Skeletal muscle tissue (tissue), 4 donors: ENCODE results near the gene SCN8A. TPM values are rescaled to one million over a fixed set of nuclear protein-coding genes. Genes with fewer than 3 reads are reported as not detected.
A peak's percentile ranks its signal among the peaks of the same experiment; 100 is the strongest.
"Not testable (repeated sequence)": the region's sequence is repeated elsewhere in the genome, so short reads cannot be mapped to it uniquely, and the experiment has no call there.

Experiments
- H3K27ac ChIP-seq: one replicate; pipeline ENCODE4 v1.7.0; 2013; ENCODE audit warnings: mild to moderate bottlenecking, low read depth, low read length, inconsistent platforms
- H3K27me3 ChIP-seq, 3 donors: one replicate each; pipeline ENCODE4 v1.7.0; 2013; ENCODE audit warnings: low read length in 3 of 3; ENCODE audit not compliant: control insufficient read depth in 3 of 3, insufficient read depth in 3 of 3
- H3K36me3 ChIP-seq, 3 donors: one replicate each; pipeline ENCODE4 v1.7.0; 2013; ENCODE audit warnings: low read length in 3 of 3; ENCODE audit not compliant: control insufficient read depth in 3 of 3, insufficient read depth in 3 of 3
- H3K4me1 ChIP-seq, 3 donors: one replicate each; pipeline ENCODE4 v1.7.0; 2013; ENCODE audit warnings: low read length in 3 of 3, mild to moderate bottlenecking in 3 of 3; ENCODE audit not compliant: control insufficient read depth in 3 of 3, insufficient read depth in 3 of 3
- H3K4me3 ChIP-seq, 3 donors: one replicate each; pipeline ENCODE4 v1.7.0; 2013; ENCODE audit warnings: low read length in 3 of 3
- H3K9ac ChIP-seq, 3 donors: one replicate each; pipeline ENCODE4 v1.7.0; 2013; ENCODE audit warnings: low read length in 3 of 3, mild to moderate bottlenecking in 3 of 3, moderate library complexity in 2 of 3, low read depth in 1 of 3
- H3K9me3 ChIP-seq, 3 donors: one replicate each; pipeline ENCODE4 v1.7.0; 2013; ENCODE audit warnings: low read length in 3 of 3; ENCODE audit not compliant: control insufficient read depth in 3 of 3
- total RNA-seq: library from RNA; depleted of rRNA; stranded (reverse); fragments of >200 nt; gene quantifications from one replicate; pipeline ENCODE4 v1.2.3, GENCODE V29; 2014
- donor health status: Osteomylitis.

Gene SCN8A
- total RNA-seq, 1 donor from 2014 or later, result 0.52 TPM

GRCh38 chr12:51793201-51793600 is 202.2 kb downstream of the SCN8A start:
- H3K9me3 ChIP-seq, result no peaks in the 10 kb centered on the region
- no peak overlapping the region for H3K4me3 ChIP-seq
- no peaks in the 10 kb centered on the region for H3K4me1 ChIP-seq
- no peaks in the 10 kb centered on the region for H3K27me3 ChIP-seq
- no peaks in the 10 kb centered on the region for H3K36me3 ChIP-seq
- H3K27ac ChIP-seq, result no peak overlapping the region
- H3K9ac ChIP-seq, result no peak overlapping the region

DNA sequence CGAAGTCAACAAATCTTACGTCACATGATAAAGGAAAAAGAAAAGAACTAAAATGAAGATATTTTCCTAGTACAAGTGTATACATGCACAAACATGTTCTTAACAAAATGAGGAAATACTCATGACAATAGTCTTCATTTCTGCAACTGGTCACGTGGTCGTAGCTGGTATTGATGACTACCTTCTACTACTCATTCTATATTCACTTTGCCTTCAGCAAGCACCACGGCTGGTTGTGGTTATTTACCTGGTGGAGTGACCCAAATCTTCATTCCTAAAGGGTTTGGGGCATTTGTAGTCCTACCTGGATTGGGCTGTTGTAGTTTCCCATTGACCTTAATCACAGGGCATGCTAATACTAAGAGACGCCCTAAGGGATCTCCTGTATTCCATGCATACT is 206.3 kb downstream of the SCN8A start:
- H3K9me3 ChIP-seq, result no peaks in the 10 kb centered on the region
- H3K4me3 ChIP-seq, result no peak overlapping the region
- H3K4me1 ChIP-seq, result no peaks in the 10 kb centered on the region
- H3K27ac ChIP-seq, result no peak overlapping the region
- no peaks in the 10 kb centered on the region for H3K36me3 ChIP-seq
- H3K9ac ChIP-seq, result no peak overlapping the region
- no peaks in the 10 kb centered on the region for H3K27me3 ChIP-seq

DNA sequence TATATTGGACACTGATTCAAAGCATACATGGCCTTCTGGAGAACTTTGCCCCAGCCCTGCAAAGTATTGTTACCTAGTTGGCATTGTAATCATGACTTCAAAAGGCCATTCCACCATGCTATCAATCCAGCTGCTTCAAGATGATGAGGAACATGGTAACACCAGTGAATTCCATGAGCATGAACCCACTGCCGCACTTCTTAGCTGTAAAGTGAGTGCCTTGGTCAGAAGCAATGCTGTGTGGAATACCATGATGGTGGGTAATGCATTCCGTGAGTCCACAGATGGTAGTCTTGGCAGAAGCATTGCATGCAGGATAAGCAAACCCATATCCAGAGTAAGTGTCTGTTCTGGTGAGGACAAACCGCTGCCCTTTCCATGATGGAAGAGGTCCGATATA is 207.0 kb downstream of the SCN8A start:
- not testable (repeated sequence) for H3K4me1 ChIP-seq, H3K9me3 ChIP-seq, H3K27me3 ChIP-seq, H3K27ac ChIP-seq, H3K9ac ChIP-seq, H3K36me3 ChIP-seq, H3K4me3 ChIP-seq

GRCh38 chr12:51798501-51798900 is 207.5 kb downstream of the SCN8A start:
- Histone ChIP-seq H3K36me3 (no peaks in the 10 kb centered on the region), H3K4me3 (no peak overlapping the region), H3K9ac (no peak overlapping the region), H3K4me1 (no peaks in the 10 kb centered on the region), H3K27ac (no peak overlapping the region), H3K27me3 (no peaks in the 10 kb centered on the region), H3K9me3 (no peaks in the 10 kb centered on the region)

DNA sequence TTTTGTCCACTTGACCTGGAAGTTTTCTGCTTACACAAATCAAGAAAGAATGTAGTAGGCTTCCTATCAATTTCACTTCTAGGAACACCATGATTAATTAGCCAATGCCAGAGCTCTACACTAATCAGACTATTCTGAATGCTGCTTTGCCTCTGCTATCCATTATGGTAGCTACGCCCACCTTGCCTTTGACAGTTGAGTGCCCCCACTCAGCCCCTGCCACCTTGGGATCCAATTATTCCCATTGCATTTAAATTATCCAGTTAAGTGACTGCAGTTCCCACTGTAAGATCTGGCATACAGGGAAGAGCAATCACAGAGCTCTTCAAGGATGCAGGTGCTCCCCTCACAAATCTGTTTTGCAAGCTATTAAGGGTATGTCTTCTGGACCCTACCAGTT is 210.0 kb downstream of the SCN8A start:
- Histone ChIP-seq H3K36me3 (no peaks in the 10 kb centered on the region), H3K4me3 (no peak overlapping the region), H3K9ac (no peak overlapping the region), H3K27me3 (no peaks in the 10 kb centered on the region), H3K27ac (no peak overlapping the region), H3K9me3 (no peaks in the 10 kb centered on the region), H3K4me1 (no peaks in the 10 kb centered on the region)

GRCh38 chr12:51806896-51807295 is 215.9 kb downstream of the SCN8A start:
- no peak overlapping the region for H3K9ac ChIP-seq
- no peak overlapping the region for H3K27ac ChIP-seq
- H3K4me1 ChIP-seq, result no peaks in the 10 kb centered on the region
- H3K36me3 ChIP-seq, result no peaks in the 10 kb centered on the region
- H3K9me3 ChIP-seq, result no peaks in the 10 kb centered on the region
- no peak overlapping the region for H3K4me3 ChIP-seq
- H3K27me3 ChIP-seq, result peaks cover 0 to 5% (median 3%) of the 10 kb centered on the region in 3 donors

DNA sequence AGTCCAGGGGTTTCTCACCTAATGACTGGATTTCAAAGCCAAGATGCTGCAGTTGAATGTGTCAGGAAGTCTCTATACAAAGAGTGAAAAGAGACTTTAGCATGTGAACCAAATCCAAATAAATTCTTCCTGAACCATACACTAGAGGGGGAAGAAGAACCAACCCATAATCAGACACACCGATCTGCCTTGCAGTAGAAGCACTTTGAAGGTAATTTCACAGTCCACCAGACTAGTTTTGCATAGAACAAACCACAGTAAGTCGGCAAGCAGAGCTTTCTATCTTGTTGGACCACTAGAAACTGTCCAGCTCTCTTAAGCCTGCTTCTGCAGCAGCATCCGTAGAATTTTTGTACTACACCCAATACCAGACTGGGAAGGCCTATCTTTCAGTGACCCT is 218.2 kb downstream of the SCN8A start:
- H3K9ac ChIP-seq, result no peak overlapping the region
- H3K9me3 ChIP-seq, result no peaks in the 10 kb centered on the region
- H3K36me3 ChIP-seq, result no peaks in the 10 kb centered on the region
- no peaks in the 10 kb centered on the region for H3K4me1 ChIP-seq
- no peak overlapping the region for H3K4me3 ChIP-seq
- no peak overlapping the region for H3K27ac ChIP-seq
- H3K27me3 ChIP-seq, result peaks cover 0 to 8% (median 5%) of the 10 kb centered on the region in 3 donors

DNA sequence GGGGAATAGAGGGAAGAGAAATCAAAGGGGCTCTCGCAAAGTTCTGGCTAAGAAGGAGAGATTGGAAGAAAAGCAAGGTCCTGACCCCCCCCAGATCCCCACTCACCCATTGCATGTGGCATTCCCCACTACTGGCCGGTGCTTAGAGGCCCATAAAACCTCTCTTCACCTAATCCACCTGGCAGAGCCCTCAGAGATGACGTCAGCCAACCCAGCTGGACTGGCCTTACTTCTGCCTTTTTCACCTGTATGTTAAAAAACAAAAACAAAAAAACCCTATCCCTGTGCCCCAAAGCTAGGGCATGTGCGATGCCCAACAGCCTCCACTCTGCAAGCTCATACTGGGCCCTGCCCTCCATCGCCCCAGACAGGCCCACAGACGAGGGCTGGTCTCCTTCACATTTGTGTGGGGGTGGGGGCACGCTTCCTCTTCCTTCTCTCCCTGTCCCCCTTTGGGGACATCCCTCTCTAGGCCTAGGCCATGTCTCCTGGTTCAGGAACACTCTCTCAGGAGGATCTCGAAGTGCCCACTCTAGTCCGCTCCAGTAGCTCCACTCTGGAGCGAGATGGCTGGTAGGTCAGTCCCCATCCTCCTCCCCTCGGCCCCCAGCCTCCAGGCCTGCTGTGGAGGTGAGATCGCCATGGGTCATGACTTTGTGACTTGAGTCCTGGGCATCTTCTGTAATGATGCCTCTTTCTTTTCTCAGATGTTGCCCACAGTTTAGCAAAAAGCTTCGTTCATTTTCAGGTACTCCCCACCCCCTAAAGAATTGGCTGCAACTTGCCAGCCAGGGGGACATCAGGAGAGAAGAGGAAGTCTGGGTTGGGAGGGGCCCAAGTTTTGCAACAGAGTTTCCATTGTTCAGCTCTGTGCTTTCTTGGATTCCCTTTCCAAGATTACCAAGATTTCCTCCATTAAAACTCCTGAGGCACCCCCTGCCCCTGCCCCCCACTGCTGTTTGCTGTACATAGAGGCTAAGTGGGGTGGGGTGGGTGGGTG is 220.5 kb downstream of the SCN8A start:
- H3K27ac ChIP-seq, result no peak overlapping the region
- H3K4me1 ChIP-seq, result peaks cover 0 to 7% (median 4%) of the 10 kb centered on the region in 3 donors
- no peak overlapping the region for H3K4me3 ChIP-seq
- H3K9ac ChIP-seq, result no peak overlapping the region
- H3K36me3 ChIP-seq, result no peaks in the 10 kb centered on the region
- peaks cover 9 to 17% (median 16%) of the 10 kb centered on the region in 3 donors for H3K27me3 ChIP-seq
- no peaks in the 10 kb centered on the region for H3K9me3 ChIP-seq

- no peak overlapping the region for H3K9ac ChIP-seq
- no peak overlapping the region for H3K4me3 ChIP-seq
- H3K27me3 ChIP-seq, result peaks cover 15 to 29% (median 21%) of the 10 kb centered on the region in 3 donors
- peaks cover 0 to 7% (median 4%) of the 10 kb centered on the region in 3 donors for H3K4me1 ChIP-seq
- H3K27ac ChIP-seq, result no peak overlapping the region
- no peaks in the 10 kb centered on the region for H3K36me3 ChIP-seq
- H3K9me3 ChIP-seq, result no peaks in the 10 kb centered on the region
These were observed 221.8 kb downstream of the SCN8A start for GRCh38 chr12:51812871-51813270.

GRCh38 chr12:51813931-51814310 is 222.9 kb downstream of the SCN8A start:
- Histone ChIP-seq H3K9me3 (no peaks in the 10 kb centered on the region), H3K27ac (no peak overlapping the region)

More at GRCh38 chr12:51813931-51814310, 222.9 kb downstream of the SCN8A start:
- H3K27me3 ChIP-seq, result peaks cover 15 to 34% (median 25%) of the 10 kb centered on the region in 3 donors
- peaks cover 0 to 7% (median 4%) of the 10 kb centered on the region in 3 donors for H3K4me1 ChIP-seq
- H3K9ac ChIP-seq, result peak overlapping the region in 1 of 3 donors; percentile 33
- H3K4me3 ChIP-seq, result peak overlapping the region in 2 of 3 donors; percentile 20 to 66
- no peaks in the 10 kb centered on the region for H3K36me3 ChIP-seq
